H9 (cell line): Measurements from ENCODE around the gene SIVA1. TPM values are rescaled to one million over a fixed set of nuclear protein-coding genes. Genes with fewer than 3 reads are reported as not detected.

ENCODE experiments used
- DNase-seq: peaks from one replicate; pipeline ENCODE4 v3.0.0-alpha.2; 2017
- H2AFZ ChIP-seq: one replicate; pipeline ENCODE4 v1.6.1; 2013; ENCODE audit warnings: mild to moderate bottlenecking, low read length, control low read depth, moderate library complexity
- H2AK5ac ChIP-seq: 2 replicates; pipeline ENCODE4 v1.6.1; 2013; ENCODE audit warnings: low read length, control low read depth, mixed read lengths; ENCODE audit not compliant: insufficient read length
- H2BK120ac ChIP-seq: one replicate; pipeline ENCODE4 v1.6.1; 2013; ENCODE audit warnings: low read depth, mild to moderate bottlenecking, low read length, control low read depth, inconsistent platforms; ENCODE audit not compliant: poor library complexity, severe bottlenecking
- H2BK12ac ChIP-seq: 2 replicates; pipeline ENCODE4 v1.6.1; 2013; ENCODE audit warnings: low read length, control low read depth, mixed read lengths, low read depth; ENCODE audit not compliant: insufficient read length
- H2BK15ac ChIP-seq: 2 replicates; pipeline ENCODE4 v1.6.1; 2013; ENCODE audit warnings: low read depth, low read length, control low read depth
- H2BK20ac ChIP-seq: one replicate; pipeline ENCODE4 v1.6.1; 2013; ENCODE audit warnings: low read depth, mild to moderate bottlenecking, low read length, control low read depth, inconsistent platforms; ENCODE audit not compliant: poor library complexity, severe bottlenecking
- H2BK5ac ChIP-seq: 2 replicates; pipeline ENCODE4 v1.6.1; 2013; ENCODE audit warnings: low read length, control low read depth, mixed read lengths; ENCODE audit not compliant: insufficient read length
- H3K14ac ChIP-seq: 2 replicates; pipeline ENCODE4 v1.6.1; 2013; ENCODE audit warnings: low read length, control low read depth; ENCODE audit not compliant: insufficient read depth
- H3K18ac ChIP-seq: 2 replicates; pipeline ENCODE4 v1.6.1; 2013; ENCODE audit warnings: low read depth, mild to moderate bottlenecking, mixed read lengths, low read length, control low read depth; ENCODE audit not compliant: insufficient read length
- H3K23ac ChIP-seq: 2 replicates; pipeline ENCODE4 v1.6.1; 2013; ENCODE audit warnings: low read length, control low read depth, mixed read lengths, low read depth; ENCODE audit not compliant: insufficient read length
- H3K23me2 ChIP-seq: 2 replicates; pipeline ENCODE4 v1.6.1; 2013; ENCODE audit warnings: low read depth, mild to moderate bottlenecking, mixed read lengths, low read length, control low read depth; ENCODE audit not compliant: insufficient read length, poor library complexity, severe bottlenecking
- H3K27ac ChIP-seq: 2 replicates; pipeline ENCODE4 v1.5.1; 2013; ENCODE audit warnings: low read length, control low read depth, mixed read lengths, low read depth; ENCODE audit not compliant: insufficient read length
- H3K27me3 ChIP-seq: 2 replicates; pipeline ENCODE4 v1.6.1; 2013; ENCODE audit warnings: low read length, control low read depth, inconsistent platforms; ENCODE audit not compliant: insufficient read depth
- H3K4ac ChIP-seq: 2 replicates; pipeline ENCODE4 v1.6.1; 2013; ENCODE audit warnings: low read depth, mild to moderate bottlenecking, control low read depth, inconsistent platforms, low read length, moderate library complexity
- H3K4me1 ChIP-seq: 2 replicates; pipeline ENCODE4 v1.6.1; 2013; ENCODE audit warnings: low read length, control low read depth, inconsistent platforms; ENCODE audit not compliant: insufficient read depth
- H3K4me2 ChIP-seq: 2 replicates; pipeline ENCODE4 v1.6.1; 2013; ENCODE audit warnings: low read length, control low read depth, mixed read lengths; ENCODE audit not compliant: insufficient read length, insufficient read depth
- H3K56ac ChIP-seq: 2 replicates; pipeline ENCODE4 v1.6.1; 2013; ENCODE audit warnings: low read depth, mild to moderate bottlenecking, mixed read lengths, low read length, control low read depth; ENCODE audit not compliant: insufficient read length
- H3K79me1 ChIP-seq: 2 replicates; pipeline ENCODE4 v1.6.1; 2013; ENCODE audit warnings: low read depth, mild to moderate bottlenecking, moderate library complexity, low read length, control low read depth, inconsistent platforms; ENCODE audit not compliant: insufficient read depth, poor library complexity, severe bottlenecking
- H3K79me2 ChIP-seq: 2 replicates; pipeline ENCODE4 v1.6.1; 2013; ENCODE audit warnings: low read length, control low read depth, inconsistent platforms; ENCODE audit not compliant: insufficient read depth
- H3K9ac ChIP-seq: 2 replicates; pipeline ENCODE4 v1.6.1; 2013; ENCODE audit warnings: low read length, control low read depth, mixed read lengths; ENCODE audit not compliant: insufficient read length; ENCODE audit errors: extremely low read depth
- H3K9me3 ChIP-seq: one replicate; pipeline ENCODE4 v1.6.1; 2013; ENCODE audit warnings: low read depth, low read length, inconsistent platforms; ENCODE audit not compliant: control insufficient read depth
- H3T11ph ChIP-seq: one replicate; pipeline ENCODE4 v1.6.1; 2013; ENCODE audit warnings: mild to moderate bottlenecking, low read length, control low read depth, inconsistent platforms
- H4K20me1 ChIP-seq: one replicate; pipeline ENCODE4 v1.6.1; 2013; ENCODE audit not compliant: control insufficient read depth, insufficient read length, insufficient read depth
- H4K5ac ChIP-seq: 2 replicates; pipeline ENCODE4 v1.6.1; 2013; ENCODE audit warnings: low read depth, mild to moderate bottlenecking, mixed read lengths, low read length, control low read depth; ENCODE audit not compliant: insufficient read length
- H4K8ac ChIP-seq: replicated peaks from 2 replicates; pipeline ENCODE4 v1.6.1; 2013; ENCODE audit warnings: low read length, control low read depth, mixed read lengths, low read depth; ENCODE audit not compliant: insufficient read length
- H4K91ac ChIP-seq: 2 replicates; pipeline ENCODE4 v1.6.1; 2013; ENCODE audit warnings: low read depth, mild to moderate bottlenecking, moderate library complexity, mixed read lengths, low read length, control low read depth; ENCODE audit not compliant: insufficient read length
- H3K27ac Mint-ChIP-seq, 3 experiments: 2 replicates in 2 of 3; 3 replicates in 1 of 3; pipeline ENCODE4 v1.8.0; 2020 to 2021; ENCODE audit warnings: mixed read lengths in 3 of 3, mild to moderate bottlenecking in 1 of 3, moderate library complexity in 1 of 3
- H3K27me3 Mint-ChIP-seq: 2 replicates; pipeline ENCODE4 v1.8.0; 2021; ENCODE audit warnings: low read depth, mild to moderate bottlenecking, moderate library complexity, mixed read lengths
- H3K36me3 Mint-ChIP-seq, 3 experiments: 2 replicates in 2 of 3; 3 replicates in 1 of 3; pipeline ENCODE4 v1.8.0; 2020 to 2021; ENCODE audit warnings: low read depth in 3 of 3, mixed read lengths in 3 of 3; ENCODE audit not compliant: insufficient read depth in 1 of 3
- H3K4me1 Mint-ChIP-seq, 2 experiments: 2 replicates each; pipeline ENCODE4 v1.8.0; 2020; ENCODE audit warnings: mixed read lengths in 2 of 2
- H3K4me3 Mint-ChIP-seq, 2 experiments: 2 replicates in 1 of 2; 3 replicates in 1 of 2; pipeline ENCODE4 v1.8.0; 2020 to 2021; ENCODE audit warnings: mild to moderate bottlenecking in 2 of 2, mixed read lengths in 2 of 2, moderate library complexity in 1 of 2
- H3K9me3 Mint-ChIP-seq, 2 experiments: 2 replicates in 1 of 2; 3 replicates in 1 of 2; pipeline ENCODE4 v1.8.0; 2020; ENCODE audit warnings: mild to moderate bottlenecking in 2 of 2, mixed read lengths in 2 of 2, moderate library complexity in 1 of 2
- CTCF ChIP-seq: fragments of 200-600 bp; sonication (generic); conservative IDR thresholded peaks from 3 replicates; pipeline ENCODE4 v1.8.0; 2021; ENCODE audit warnings: antibody characterized with exemption, mild to moderate bottlenecking
- WGBS: extraction: QIAGEN DNeasy Blood & Tissue Kit; methylation state at CpG from one replicate; pipeline ENCODE4 v1.1.7; 2013; ENCODE audit warnings: missing lambda C conversion rate, low lambda C conversion rate, mixed read lengths; ENCODE audit not compliant: insufficient read length; ENCODE audit errors: extremely low coverage; 5-methylcytosine and 5-hydroxymethylcytosine counted together
- total RNA-seq: library from RNA; stranded (reverse); gene quantifications from 2 replicates; pipeline ENCODE4 v1.2.1, GENCODE V29; 2021

Gene SIVA1
- total RNA-seq, 1 experiment from 2014 or later = 125 TPM

GRCh38 chr14:104745431-104745830 is 7.5 kb upstream of the SIVA1 start:
- Histone ChIP-seq H3K9ac (no peak overlapping the region), H3K79me2 (no peaks in the 10 kb centered on the region), H3K4me1 (no peaks in the 10 kb centered on the region), H3K4ac (no peak overlapping the region), H3K27me3 (no peaks in the 10 kb centered on the region), H4K8ac (no peak overlapping the region), H3K14ac (no peak overlapping the region), H2AK5ac (no peak overlapping the region), H4K20me1 (no peaks in the 10 kb centered on the region), H3K23me2 (no peaks in the 10 kb centered on the region), H3K27ac (no peak overlapping the region), H3T11ph (no peak overlapping the region), H4K91ac (no peak overlapping the region), H2AFZ (no peak overlapping the region), H2BK15ac (no peak overlapping the region), H2BK5ac (no peak overlapping the region), H3K18ac (no peak overlapping the region), H4K5ac (no peak overlapping the region), H3K56ac (no peak overlapping the region), H3K9me3 (peaks cover 6% of the 10 kb centered on the region), H2BK120ac (no peak overlapping the region), H3K79me1 (no peaks in the 10 kb centered on the region), H2BK12ac (no peak overlapping the region), H3K23ac (no peak overlapping the region), H2BK20ac (no peak overlapping the region), H3K4me2 (no peak overlapping the region)
- TF ChIP-seq CTCF = no peak
- peaks cover 0 to 27% (median 0%) of the 10 kb centered on the region in 3 experiments; a peak in 6 of 7 replicates for H3K36me3 Mint-ChIP-seq
- no CpG with 5 or more reads among the region's 9 CpGs for WGBS
- no peak overlapping the region; a peak in 1 of 7 replicates for H3K27ac Mint-ChIP-seq
- DNase-seq = no peak
- H3K4me3 Mint-ChIP-seq = no peak overlapping the region; a peak in 1 of 5 replicates
- peaks cover 6 to 7% of the 10 kb centered on the region in 2 experiments; a peak in 4 of 5 replicates for H3K9me3 Mint-ChIP-seq
- peaks cover 5% of the 10 kb centered on the region for H3K27me3 Mint-ChIP-seq
- H3K4me1 Mint-ChIP-seq = peaks cover 4 to 9% of the 10 kb centered on the region in 2 experiments
